Activated B cell treated with CpG ODN at 0.5 μM for 24 hours (primary cell): ENCODE data around the gene RDH12. TPM values are rescaled to one million over a fixed set of nuclear protein-coding genes. Genes with fewer than 3 reads are reported as not detected.

Experiments used
- ATAC-seq: fragments of 200-7000 bp; cut with Tn5 transposase; one replicate; pipeline ENCODE4 v1.10.0; 2021; ENCODE audit warnings: low read depth, mild to moderate bottlenecking, moderate library complexity
- CTCF ChIA-PET: fragments of 350-600 bp; sonication (Branson Sonifier 250); formaldehyde crosslinking; loops from one replicate; lab custom pipeline; 2021; ENCODE audit warnings: antibody characterized with exemption; lab: Charles Lee
- POLR2A ChIA-PET: fragments of 350-600 bp; sonication (Branson Sonifier 250); formaldehyde crosslinking; loops from one replicate; lab custom pipeline; 2021; ENCODE audit warnings: antibody characterized with exemption; lab: Charles Lee
- DNase-seq: peaks from one replicate; pipeline ENCODE4 v3.0.0; 2022
- H3K27ac Mint-ChIP-seq: one replicate; pipeline ENCODE4 v1.8.0; 2020; ENCODE audit warnings: mixed read lengths
- H3K27me3 Mint-ChIP-seq: one replicate; pipeline ENCODE4 v1.8.0; 2021; ENCODE audit warnings: mixed read lengths
- H3K36me3 Mint-ChIP-seq: one replicate; pipeline ENCODE4 v1.8.0; 2021; ENCODE audit warnings: low read depth, mixed read lengths
- H3K4me1 Mint-ChIP-seq: one replicate; pipeline ENCODE4 v1.8.0; 2021; ENCODE audit warnings: mixed read lengths
- H3K4me3 Mint-ChIP-seq: one replicate; pipeline ENCODE4 v1.8.0; 2020; ENCODE audit warnings: mild to moderate bottlenecking, mixed read lengths
- H3K9me3 Mint-ChIP-seq: one replicate; pipeline ENCODE4 v1.8.0; 2020; ENCODE audit warnings: mixed read lengths
- intact Hi-C: fragments of 100-400 bp; cut with micrococcal nuclease; formaldehyde crosslinking; loops from one replicate; pipeline ENCODE4 v1.15.1; 2024
- total RNA-seq: library from RNA; stranded (reverse); gene quantifications from 2 replicates; pipeline ENCODE4 v1.2.3, GENCODE V29; 2022
- TF ChIP-seq, protein P1 (sequence below): fragments of 200-600 bp; IDR thresholded peaks from one replicate; pipeline ENCODE4 v1.8.0; 2022; ENCODE audit warnings: antibody characterized with exemption, mild to moderate bottlenecking

RDH12 gene
- total RNA-seq, 1 donor from 2014 or later: not detected

DNA sequence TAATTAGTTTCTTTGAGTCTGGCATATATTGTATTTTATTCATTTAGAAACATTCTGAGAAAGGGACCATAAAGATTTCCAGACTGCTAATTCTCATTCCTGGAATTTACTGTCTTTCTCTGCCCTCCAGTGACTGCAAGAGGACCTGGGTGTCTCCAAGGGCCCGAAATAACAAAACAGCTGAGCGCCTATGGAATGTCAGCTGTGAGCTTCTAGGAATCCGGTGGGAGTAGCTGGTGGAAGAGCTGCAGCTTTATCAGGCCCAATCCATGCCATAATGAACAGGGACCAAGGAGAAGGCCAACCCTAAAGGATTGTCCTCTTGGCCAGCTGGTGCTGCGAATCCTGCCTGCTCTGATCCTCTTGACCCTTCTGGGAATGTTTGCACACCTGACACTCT is 31.9 kb downstream of the RDH12 start:
- no peaks in the 10 kb centered on the region for H3K9me3 Mint-ChIP-seq
- no peak for ATAC-seq
- H3K27me3 Mint-ChIP-seq: no peaks in the 10 kb centered on the region
- no peak overlapping the region for H3K4me3 Mint-ChIP-seq
- intact Hi-C loops: no loop called here
- H3K27ac Mint-ChIP-seq: no peak overlapping the region
- ChIA-PET POLR2A (no interaction called here), CTCF (no interaction called here)
- H3K4me1 Mint-ChIP-seq: no peaks in the 10 kb centered on the region
- no peak for DNase-seq
- TF ChIP-seq, protein P1, sequence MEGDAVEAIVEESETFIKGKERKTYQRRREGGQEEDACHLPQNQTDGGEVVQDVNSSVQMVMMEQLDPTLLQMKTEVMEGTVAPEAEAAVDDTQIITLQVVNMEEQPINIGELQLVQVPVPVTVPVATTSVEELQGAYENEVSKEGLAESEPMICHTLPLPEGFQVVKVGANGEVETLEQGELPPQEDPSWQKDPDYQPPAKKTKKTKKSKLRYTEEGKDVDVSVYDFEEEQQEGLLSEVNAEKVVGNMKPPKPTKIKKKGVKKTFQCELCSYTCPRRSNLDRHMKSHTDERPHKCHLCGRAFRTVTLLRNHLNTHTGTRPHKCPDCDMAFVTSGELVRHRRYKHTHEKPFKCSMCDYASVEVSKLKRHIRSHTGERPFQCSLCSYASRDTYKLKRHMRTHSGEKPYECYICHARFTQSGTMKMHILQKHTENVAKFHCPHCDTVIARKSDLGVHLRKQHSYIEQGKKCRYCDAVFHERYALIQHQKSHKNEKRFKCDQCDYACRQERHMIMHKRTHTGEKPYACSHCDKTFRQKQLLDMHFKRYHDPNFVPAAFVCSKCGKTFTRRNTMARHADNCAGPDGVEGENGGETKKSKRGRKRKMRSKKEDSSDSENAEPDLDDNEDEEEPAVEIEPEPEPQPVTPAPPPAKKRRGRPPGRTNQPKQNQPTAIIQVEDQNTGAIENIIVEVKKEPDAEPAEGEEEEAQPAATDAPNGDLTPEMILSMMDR: no peak
- no peaks in the 10 kb centered on the region for H3K36me3 Mint-ChIP-seq

DNA sequence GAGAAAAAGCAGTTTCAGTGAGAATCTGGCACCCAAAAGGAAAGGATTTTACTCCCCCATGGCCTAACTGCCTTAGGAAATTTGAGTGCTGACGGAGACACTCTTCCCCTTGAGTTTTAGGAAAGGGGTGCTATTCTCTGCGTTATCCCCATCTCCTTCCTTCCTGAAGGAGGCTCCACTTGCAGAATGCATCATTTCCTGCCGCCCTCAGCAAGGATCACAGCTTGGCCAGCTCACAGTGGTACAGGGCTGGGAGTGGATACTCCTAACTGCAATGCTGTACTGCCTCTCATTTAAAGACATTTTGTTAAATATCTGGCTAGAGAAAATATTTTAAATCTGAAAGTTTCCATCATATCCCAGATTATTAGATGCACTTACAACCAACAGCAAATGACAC is 33.0 kb downstream of the RDH12 start:
- no peak overlapping the region for H3K27ac Mint-ChIP-seq

DNA sequence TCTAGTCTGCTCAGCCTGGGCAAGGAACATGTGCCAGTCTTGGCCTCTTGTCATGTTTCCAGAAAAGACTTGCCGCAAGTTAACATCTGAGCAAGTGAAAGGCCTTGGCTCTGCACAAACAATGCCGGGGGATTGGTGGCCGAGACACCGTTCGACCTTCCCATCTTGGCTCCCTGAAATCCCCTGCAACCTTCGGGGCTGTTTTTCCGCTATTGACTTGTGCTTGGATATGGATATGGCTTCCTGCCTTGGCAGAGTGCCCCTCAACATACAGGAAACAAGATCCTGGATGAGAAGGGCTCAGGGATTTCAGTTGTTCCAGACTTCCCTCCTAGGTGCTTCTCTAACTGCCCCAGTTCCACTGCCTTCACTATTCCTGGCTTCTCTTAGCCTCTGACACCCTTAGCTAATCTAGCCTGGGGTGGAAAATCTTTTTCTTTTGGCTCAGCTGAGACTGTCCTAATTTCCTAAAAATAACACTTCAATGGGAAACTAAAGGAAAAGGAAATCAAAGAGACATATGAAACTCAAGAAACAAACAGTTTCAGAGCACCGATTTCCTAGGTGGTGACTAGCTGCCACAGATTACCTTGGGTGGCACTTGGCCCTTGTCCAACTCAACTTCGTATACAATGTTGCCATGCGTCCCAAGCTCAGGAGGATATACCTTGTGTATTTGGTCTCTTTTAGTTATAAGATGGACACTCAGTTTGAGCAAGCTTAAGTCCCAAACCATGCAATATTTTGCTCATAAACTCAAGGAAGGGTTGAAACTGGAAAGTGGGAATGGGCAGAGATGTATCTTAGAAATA is 33.9 kb downstream of the RDH12 start:
- intact Hi-C loops: no loop called here
- ATAC-seq: no peak
- Mint-ChIP-seq H3K36me3 (no peaks in the 10 kb centered on the region), H3K4me3 (no peak overlapping the region), H3K4me1 (no peaks in the 10 kb centered on the region), H3K27me3 (no peaks in the 10 kb centered on the region), H3K9me3 (no peaks in the 10 kb centered on the region), H3K27ac (no peak overlapping the region)
- TF ChIP-seq, protein P1: no peak
- no peak for DNase-seq
- ChIA-PET CTCF (no interaction called here), POLR2A (interaction anchor here (0.6 kb wide), 1 partner anchor 75 kb away, joined by 3 read pairs; no protein-coding TSS in a partner anchor)

More for the DNA sequence above, 33.0 kb downstream of the RDH12 start:
- H3K9me3 Mint-ChIP-seq: no peaks in the 10 kb centered on the region
- no peak overlapping the region for H3K4me3 Mint-ChIP-seq
- CTCF ChIA-PET: no interaction called here
- intact Hi-C loops: no loop called here
- no peak for ATAC-seq
- TF ChIP-seq, protein P1: no peak
- no peaks in the 10 kb centered on the region for H3K27me3 Mint-ChIP-seq
- no peaks in the 10 kb centered on the region for H3K4me1 Mint-ChIP-seq
- H3K36me3 Mint-ChIP-seq: no peaks in the 10 kb centered on the region
- POLR2A ChIA-PET: no interaction called here
- DNase-seq: no peak

DNA sequence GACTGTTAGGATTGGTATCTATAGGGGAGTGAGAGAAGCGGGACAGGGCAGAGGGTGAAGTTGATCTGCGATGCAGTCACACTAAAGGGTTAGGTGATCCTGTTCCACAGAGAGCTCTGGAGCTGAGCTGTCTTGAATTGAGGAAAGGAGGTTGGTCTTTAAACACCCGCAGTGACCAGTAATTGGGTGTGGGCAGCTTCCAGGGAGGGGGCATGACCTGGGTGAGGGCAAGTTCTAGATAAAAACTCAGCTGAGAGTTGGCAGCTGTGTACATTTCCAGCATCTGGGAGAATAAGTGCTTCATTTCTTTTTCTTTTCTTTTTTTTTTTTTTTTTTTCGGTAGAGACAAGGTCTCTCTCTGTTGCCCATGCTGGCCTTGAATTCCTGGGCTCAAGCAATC is 35.1 kb downstream of the RDH12 start:
- H3K4me1 Mint-ChIP-seq: no peaks in the 10 kb centered on the region
- H3K27me3 Mint-ChIP-seq: no peaks in the 10 kb centered on the region
- TF ChIP-seq, protein P1: no peak
- H3K4me3 Mint-ChIP-seq: no peak overlapping the region
- H3K27ac Mint-ChIP-seq: no peak overlapping the region
- ChIA-PET CTCF (no interaction called here), POLR2A (no interaction called here)
- intact Hi-C loops: no loop called here
- no peak for DNase-seq
- H3K9me3 Mint-ChIP-seq: no peaks in the 10 kb centered on the region
- no peak for ATAC-seq
- H3K36me3 Mint-ChIP-seq: no peaks in the 10 kb centered on the region

DNA sequence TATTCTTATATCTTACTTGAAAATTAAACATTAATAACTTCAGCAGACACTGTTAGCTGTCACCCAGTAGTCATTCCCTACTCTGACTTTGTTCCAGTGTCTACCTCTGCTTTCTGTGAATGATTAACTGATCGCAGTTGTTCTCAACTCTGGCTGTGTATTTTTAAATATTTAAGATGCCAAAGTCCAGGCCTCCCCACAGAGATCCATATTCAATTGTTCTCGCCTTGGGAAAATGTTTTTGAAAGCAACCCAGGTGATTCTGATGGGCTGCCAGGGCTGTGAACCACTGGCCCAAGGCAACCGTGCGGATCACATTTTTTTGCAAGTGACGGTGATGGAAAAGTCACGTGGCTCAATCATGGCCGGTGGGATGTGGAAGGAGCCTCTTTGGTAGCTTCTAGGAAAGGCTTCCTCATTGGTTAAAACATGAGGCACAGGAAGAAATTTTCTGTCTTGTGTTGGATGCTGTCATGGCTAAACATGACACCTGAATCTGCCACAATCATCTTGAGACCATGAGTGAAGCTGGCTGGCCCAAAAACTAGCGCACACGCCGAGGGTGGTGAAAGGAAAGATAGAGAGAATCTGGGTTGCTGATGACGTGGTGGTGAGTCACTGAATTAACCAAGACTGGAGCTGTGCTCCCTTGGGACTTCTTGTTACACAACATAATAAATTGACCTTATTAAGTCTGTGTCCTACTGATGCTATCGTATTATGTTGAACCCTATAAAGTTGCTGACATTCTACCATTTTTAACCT is 37.2 kb downstream of the RDH12 start:
- H3K4me3 Mint-ChIP-seq: no peak overlapping the region
- DNase-seq (no peak), ATAC-seq (peak; percentile 74)
- no peaks in the 10 kb centered on the region for H3K4me1 Mint-ChIP-seq
- H3K36me3 Mint-ChIP-seq: no peaks in the 10 kb centered on the region
- ChIA-PET CTCF (no interaction called here), POLR2A (no interaction called here)
- H3K27ac Mint-ChIP-seq: no peak overlapping the region
- intact Hi-C loops: no loop called here
- H3K9me3 Mint-ChIP-seq: no peaks in the 10 kb centered on the region
- TF ChIP-seq, protein P1: no peak
- H3K27me3 Mint-ChIP-seq: no peaks in the 10 kb centered on the region
